HG03196 (cell line): ENCODE results near the gene MPZL1.
"Not testable (repeated sequence)": the region's sequence is repeated elsewhere in the genome, so short reads cannot be mapped to it uniquely, and the experiment has no call there.

Experiments
- ATAC-seq: cut with Tn5 transposase; IDR thresholded peaks from one replicate; pipeline ENCODE4 v1.9.1; 2021; ENCODE audit not compliant: unreplicated experiment

MPZL1 gene

GRCh38 chr1:167806235-167806634 lies 84.5 kb downstream of the MPZL1 start:
- ATAC-seq = not testable (repeated sequence)

- ATAC-seq = not testable (repeated sequence)
Observed at GRCh38 chr1:167806676-167807075, 84.9 kb downstream of the MPZL1 start.

DNA sequence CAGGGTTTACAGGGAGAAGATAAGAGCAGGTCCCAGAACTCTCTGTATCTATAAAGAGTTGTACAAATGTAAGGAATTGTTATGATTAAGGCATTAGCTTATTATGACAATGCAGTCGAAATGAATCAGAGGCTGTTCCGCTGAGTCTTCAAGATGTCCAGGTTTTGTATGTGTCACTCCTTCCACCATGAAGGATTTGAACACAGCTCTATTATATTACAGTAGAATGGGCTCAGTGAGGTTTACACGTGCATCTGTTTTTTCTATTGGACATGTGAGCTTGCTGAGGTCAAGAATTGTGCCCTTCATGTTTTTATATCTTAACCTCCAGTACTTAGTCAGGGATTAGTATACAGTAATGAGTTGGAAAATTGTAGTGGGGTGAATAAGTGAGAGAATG lies 86.3 kb downstream of the MPZL1 start:
- ATAC-seq = no peak

GRCh38 chr1:167808690-167809089 lies 86.9 kb downstream of the MPZL1 start:
- ATAC-seq = no peak

DNA sequence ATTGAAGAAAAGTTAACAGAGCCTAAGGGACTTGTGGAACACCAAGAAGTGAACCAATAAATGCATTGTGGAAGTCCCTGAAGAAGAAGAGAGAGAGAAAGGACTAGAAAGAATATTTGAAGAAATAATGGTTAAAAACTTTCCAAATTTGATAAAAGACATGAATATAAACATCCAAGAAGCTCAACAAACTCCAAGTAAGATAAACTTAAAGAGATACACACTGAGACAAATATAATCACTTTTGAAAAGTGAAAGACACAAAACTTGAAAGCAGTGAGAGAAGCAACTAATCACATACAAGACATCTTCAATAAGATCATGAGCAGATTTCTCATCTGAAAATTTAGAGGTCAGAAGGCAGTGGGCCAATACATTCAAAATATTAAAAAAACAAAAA lies 91.2 kb downstream of the MPZL1 start:
- no peak for ATAC-seq

- no peak for ATAC-seq
Observed at GRCh38 chr1:167815650-167816049, 93.9 kb downstream of the MPZL1 start.

GRCh38 chr1:167819849-167820683 lies 98.3 kb downstream of the MPZL1 start:
- ATAC-seq = no peak

DNA sequence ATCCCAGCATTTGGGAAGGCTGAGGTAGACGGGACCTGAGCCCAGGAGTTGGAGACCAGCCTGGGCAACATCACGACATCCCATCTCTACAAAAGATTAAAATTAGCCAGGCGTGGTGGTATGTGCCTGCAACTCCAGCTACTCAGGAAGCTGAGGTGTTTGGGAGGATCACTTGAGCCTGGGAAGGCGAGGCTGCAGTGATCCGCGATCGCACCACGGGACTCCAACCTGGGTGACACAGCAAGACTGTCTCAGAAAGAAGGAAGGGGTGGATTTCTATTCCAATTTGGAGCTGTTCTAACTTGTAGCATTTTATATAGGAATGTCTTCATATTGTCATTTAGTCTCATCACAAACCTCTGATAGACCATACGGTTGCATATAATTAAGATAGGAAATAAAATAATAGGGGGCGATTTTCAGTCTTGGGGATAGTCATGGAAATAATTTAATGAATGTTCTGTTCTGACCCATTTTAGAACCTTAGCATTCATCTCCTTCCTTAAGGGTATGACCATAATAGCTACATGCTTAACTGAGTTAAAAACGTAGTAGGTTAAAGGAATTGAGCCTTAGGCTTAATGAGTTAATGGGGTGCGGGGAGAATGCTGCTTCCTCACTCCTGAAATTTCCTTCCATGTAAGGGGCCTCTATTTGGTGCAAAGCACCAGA lies 99.0 kb downstream of the MPZL1 start:
- no peak for ATAC-seq

DNA sequence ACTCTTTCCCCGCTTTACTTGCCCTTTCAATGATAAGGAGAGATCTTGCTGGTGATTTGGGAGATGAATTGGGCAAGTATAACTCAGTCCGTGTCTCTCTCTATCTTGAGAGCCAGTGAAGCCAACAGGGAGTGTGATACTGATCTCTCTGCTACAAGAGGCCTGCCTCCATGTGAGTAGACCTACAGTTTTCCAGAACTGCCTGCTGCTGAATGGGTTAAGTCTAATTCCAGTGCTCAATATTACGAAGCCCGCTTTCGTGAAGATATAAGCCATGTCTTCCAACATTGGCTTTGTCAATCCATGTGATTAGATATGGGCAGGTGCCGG lies 99.5 kb downstream of the MPZL1 start:
- ATAC-seq = no peak

GRCh38 chr1:167821969-167822685 lies 100.3 kb downstream of the MPZL1 start:
- no peak for ATAC-seq

DNA sequence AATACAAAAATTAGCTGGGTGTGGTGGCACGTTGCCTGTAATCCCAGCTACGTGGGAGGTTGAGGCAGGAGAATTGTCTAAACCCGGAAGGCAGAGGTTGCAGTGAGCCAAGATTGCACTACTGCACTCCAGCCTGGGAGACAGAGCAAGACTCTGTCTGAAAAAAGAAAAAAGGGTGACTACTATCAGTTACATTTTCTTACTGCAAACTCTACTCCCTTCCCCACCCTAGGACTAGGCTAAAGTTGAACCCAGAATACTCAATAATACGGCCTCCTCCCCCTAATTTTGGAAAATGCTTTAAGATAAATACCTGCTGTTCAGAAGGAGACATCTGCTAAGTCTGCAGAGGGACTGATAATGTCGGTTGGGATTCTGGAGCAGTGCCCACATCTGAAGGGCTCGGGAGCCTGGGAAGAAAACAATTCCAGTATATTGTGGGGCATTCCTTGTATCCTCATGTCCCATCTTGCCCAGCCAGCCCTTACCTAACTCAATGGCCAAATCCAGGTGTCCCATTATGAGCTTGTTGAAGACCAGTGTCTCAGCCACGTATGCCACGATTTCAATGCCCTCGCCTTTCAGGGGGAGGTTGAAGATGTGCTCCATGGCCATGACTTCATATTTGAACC lies 102.5 kb downstream of the MPZL1 start:
- no peak for ATAC-seq

DNA sequence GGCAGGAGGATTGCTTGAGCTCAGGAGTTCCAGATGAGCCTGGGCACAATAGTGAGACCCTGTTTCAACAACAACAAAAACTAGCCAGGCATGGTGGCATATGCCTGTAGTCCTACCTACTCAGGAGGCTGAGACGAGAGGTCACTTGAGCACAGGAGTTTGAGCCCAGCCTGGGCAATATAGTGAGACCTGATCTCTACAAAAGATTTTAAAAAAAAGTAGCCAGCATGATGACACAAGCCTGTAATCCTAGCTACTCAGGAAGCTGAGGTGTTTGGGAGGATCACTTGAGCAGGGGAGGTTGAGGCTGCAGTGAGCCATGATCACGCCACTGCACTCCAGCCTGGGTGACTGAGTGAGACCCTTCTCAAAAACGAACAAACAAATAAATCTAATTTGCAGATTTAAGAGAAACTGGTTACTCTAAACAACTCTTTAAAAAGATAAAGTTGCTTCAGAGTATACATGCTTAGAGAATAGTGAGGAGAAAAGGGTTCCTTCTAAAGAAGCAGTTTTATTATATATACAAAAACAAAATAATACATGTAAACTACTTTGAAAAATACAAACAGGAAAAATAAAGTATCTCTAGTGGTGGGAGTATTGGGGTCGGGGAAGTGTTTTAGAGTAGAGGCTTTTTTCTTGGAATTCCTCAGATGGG lies 103.8 kb downstream of the MPZL1 start:
- ATAC-seq = no peak

DNA sequence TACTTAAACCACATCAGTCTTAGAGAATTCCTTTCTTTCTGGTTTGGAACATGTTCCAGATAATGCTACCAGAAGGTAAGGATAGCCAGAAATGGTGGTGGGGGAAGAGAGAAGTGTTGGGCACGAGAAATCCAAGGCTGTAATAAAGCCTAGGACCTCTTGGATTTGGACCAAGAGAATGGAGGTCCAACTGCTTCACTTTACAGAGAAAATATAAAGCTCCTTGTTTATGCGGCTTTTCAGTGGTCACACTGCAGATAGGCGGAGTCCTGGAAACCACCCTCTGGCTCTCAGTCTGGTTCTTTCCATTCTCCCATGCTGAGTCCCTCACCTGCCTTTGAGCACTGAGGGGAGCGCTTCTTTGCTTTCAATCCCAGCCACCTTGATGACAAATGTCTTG lies 104.3 kb downstream of the MPZL1 start:
- no peak for ATAC-seq

GRCh38 chr1:167829868-167830267 lies 108.1 kb downstream of the MPZL1 start:
- no peak for ATAC-seq

DNA sequence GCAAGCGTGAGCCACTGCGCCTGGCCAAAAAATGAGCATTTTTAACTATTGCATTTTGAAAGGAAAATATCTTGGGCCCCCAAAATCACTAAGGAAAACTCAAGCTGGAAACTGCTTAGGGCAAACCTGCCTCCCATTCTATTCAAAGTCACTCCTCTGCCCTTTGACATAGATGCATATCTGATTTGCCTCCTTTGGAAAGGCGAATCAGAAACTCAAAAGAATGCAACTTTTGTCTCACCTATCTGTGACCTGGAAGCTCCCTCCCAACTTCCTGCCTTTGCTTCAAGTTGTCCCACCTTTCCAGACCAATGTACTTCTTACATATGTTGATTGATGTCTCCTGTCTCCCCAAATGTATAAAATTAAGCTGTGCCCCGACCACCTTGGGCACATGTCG lies 108.9 kb downstream of the MPZL1 start:
- not testable (repeated sequence) for ATAC-seq

GRCh38 chr1:167832693-167833092 lies 110.9 kb downstream of the MPZL1 start:
- ATAC-seq = no peak

GRCh38 chr1:167833904-167834303 lies 112.1 kb downstream of the MPZL1 start:
- no peak for ATAC-seq

DNA sequence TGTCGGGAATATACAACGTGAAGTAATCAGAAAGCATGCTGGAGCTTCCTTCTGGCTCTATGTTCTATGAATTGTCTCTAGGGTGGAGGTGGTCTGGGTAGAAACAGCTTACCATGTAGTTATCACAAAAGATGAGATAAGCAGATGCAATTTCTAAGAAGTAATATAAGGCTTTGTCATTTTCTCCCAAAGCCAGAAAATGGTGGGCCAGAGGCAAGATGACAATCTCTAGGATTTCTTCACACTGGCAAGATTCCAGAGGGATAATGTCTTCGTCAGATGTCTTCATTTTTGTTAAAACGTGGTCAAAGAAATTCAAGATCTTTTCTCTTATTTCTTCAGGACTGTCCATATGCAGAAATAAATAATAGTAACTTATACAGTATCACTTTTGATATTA lies 114.4 kb downstream of the MPZL1 start:
- no peak for ATAC-seq

DNA sequence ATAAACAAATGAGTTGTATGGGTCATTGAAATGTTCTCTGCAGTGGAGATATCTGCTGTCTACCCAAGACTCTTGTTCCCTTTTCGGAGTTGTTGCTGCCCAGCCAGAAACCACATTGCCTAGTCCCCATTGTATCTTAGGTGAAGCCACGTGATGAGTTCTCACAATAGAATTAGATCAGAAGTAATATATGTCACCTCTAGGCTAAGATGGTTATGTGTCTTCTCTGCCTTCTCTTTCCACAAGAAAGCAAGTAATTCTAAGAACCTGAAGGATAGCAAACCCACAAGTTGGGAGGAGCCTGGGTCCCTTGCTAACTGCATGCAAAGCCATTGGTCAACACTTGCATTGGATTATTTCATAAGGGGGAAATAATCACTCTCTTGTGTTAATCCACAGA lies 115.5 kb downstream of the MPZL1 start:
- no peak for ATAC-seq

GRCh38 chr1:167839009-167839408 lies 117.2 kb downstream of the MPZL1 start:
- no peak for ATAC-seq
